ENCODE data around the gene RNF4.

- TF ChIP-seq CTCF (conservative IDR thresholded peaks at IDR 0.05): no peak
- no peak for TF ChIP-seq ZFX (IDR thresholded peaks at IDR 0.05)
Measured at GRCh38 chr4:2449511-2450392, 19.2 kb upstream of the RNF4 start.

Measured in C4-2B (cell line).